Mononuclear cell (primary cell): ENCODE measurements around the gene RNF220. TPM values are rescaled to one million over a fixed set of nuclear protein-coding genes. Genes with fewer than 3 reads are reported as not detected.

Source experiments
- H3K27me3 ChIP-seq: 2 replicates; pipeline ENCODE4 v1.6.0; 2011; ENCODE audit warnings: low read length, control low read depth; ENCODE audit not compliant: insufficient read depth
- H3K4me1 ChIP-seq: 2 replicates; pipeline ENCODE4 v1.5.1; 2011; ENCODE audit warnings: mild to moderate bottlenecking, low read length, control low read depth; ENCODE audit not compliant: insufficient read depth
- H3K4me3 ChIP-seq: 2 replicates; pipeline ENCODE4 v1.5.1; 2011; ENCODE audit warnings: mild to moderate bottlenecking, low read length, moderate library complexity
- H3K9me3 ChIP-seq: 2 replicates; pipeline ENCODE4 v1.5.1; 2011; ENCODE audit warnings: low read depth, mild to moderate bottlenecking, control low read depth, low read length
- total RNA-seq: library from RNA; depleted of rRNA; stranded (reverse); fragments of >200 nt; gene quantifications from one replicate; pipeline ENCODE4 v1.2.3, GENCODE V29; 2012

Gene RNF220
- total RNA-seq, 1 donor: 61.4 TPM

DNA sequence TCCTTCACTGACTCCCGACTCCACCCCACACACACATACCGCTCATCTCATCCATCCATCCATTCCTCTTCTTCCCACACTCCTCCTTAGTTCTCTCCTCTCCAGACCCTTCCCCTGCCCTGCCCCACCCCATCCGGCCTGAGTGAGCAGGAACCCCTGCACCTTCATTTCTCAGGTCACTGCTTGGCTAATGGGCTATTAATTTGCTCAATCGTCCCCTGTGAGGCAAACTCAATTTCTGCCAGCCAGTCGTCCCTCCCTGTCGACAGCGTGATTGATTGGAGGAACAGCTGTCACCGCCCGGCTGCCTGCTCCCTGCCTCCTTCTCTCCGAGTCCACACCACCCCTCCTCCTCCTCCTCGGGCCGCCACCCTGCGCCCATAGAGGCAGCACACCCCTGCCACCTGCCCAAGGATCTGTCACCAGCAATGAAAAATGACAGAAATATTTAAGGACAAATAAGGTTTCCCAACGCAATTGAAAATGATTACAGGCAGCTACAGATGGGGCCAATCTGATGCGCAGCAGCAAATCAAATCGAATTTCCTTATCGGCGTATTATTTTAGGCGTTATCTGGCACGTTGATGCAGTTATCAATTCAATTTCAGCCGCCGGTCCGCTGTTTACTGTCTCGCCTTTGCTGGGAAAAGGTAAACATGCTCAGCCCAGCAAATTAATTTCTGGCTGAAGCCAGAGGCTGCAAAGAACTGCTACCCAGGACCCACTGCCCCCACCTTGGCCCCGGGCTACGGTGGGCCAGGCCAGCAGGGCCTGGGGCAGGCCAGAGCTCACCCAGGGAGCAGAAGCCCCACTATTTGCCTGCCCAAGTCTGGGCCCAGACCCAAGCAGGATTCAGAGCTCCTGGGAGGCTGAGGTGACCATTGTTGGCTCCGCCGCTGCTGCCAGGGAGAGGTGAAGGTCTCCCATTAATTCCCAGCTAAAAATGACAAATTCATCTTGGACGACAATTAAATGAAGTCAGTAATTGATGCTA, 197.9 kb downstream of the RNF220 start:
- no peak overlapping the region for H3K4me3 ChIP-seq
- no peaks in the 10 kb centered on the region for H3K4me1 ChIP-seq

DNA sequence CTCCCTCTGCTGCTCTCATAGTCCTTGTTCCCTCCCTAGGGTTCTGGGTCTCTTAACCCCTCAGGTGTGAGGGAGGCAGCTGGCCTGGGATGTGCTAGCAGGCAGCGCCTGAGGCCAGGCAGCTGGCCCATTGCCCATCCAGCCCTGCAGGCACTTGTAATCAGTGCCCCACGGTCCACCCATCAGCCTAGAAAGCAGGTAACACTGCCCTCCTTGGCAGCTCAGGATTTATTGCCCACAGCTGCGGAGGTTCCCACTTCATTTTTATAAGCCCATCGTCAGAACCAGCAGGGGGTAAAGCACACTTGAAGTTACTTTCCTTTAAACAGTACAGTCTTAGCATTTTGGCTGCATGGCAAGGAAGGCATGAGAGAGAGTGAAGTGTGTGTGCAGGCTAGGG, 198.7 kb downstream of the RNF220 start:
- Histone ChIP-seq H3K9me3 (no peaks in the 10 kb centered on the region), H3K27me3 (no peaks in the 10 kb centered on the region), H3K4me1 (no peaks in the 10 kb centered on the region), H3K4me3 (no peak overlapping the region)

More for the DNA sequence above, 197.9 kb downstream of the RNF220 start:
- H3K9me3 ChIP-seq: no peaks in the 10 kb centered on the region
- H3K27me3 ChIP-seq: no peaks in the 10 kb centered on the region

DNA sequence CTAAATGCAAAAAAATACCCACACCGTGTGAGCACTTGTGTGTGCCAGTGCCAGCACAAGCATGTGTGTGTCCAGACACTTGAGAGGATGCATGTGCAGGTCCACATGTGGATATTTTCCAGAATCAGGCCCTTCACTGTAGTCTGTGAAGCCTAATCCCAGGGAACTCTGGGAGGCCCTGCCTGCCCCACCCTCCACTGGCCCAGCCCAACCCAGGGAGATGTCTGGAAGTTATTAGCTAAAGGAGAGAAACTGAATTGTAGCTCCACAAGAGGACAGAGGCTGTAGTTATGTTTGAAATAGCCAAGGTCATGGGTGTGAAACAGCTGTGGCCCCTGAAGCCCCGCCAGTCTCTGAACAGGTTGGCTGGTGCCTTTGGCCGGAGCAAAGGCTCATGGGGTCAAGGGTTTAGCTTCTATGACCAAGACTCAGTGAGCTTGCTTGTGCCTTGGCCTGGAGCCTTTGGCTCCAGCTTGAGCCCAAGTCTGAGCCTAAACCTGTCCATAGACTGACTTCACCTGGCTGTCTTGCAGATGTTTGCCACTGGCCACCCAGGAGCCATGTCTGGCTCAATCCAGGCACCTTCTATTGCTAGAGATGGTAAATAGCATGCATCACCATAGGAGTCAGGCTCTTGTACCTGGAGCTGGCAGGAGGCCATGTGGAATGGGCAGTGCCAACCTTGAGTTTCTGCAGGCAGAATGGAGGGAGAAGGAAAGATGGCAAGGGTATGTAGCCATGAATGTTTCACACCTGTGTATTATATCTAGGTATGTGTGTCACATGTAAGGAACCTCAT, 199.3 kb downstream of the RNF220 start:
- H3K4me3 ChIP-seq: no peak overlapping the region
- no peaks in the 10 kb centered on the region for H3K9me3 ChIP-seq
- H3K4me1 ChIP-seq: no peaks in the 10 kb centered on the region
- no peaks in the 10 kb centered on the region for H3K27me3 ChIP-seq

DNA sequence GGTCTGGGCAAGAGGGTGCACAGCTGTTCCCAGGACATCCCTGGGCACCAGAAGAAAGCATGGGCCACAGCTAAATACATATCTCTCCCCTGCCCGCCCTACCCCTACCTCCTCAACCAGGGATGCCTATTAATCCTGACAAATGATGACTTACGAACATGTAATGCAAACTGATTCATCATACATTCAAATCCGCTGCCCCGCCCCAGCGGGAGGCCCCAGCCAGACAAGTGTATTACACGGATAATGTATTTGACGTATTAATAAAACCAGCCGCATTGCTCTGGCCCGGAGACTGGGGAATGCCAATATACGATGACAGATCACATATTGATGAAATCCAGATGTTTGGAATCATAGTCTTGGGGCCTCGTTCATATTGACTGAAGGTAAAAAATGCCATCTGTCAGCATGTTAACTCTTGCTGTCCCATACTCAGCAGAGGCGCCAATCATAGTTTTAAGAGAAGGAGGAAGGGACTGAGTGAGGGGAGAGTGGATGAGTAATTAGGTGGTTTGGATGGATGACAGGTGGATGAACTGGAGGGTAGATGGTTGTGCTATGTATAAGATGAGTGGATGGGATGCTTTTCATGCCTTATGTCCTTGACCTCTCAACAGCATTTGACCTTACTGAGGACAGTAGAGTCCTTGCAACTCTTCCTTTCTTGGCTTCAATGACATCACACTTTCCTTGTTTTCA, 201.0 kb downstream of the RNF220 start:
- H3K4me1 ChIP-seq: no peaks in the 10 kb centered on the region
- H3K27me3 ChIP-seq: no peaks in the 10 kb centered on the region
- H3K4me3 ChIP-seq: no peak overlapping the region
- H3K9me3 ChIP-seq: no peaks in the 10 kb centered on the region

DNA sequence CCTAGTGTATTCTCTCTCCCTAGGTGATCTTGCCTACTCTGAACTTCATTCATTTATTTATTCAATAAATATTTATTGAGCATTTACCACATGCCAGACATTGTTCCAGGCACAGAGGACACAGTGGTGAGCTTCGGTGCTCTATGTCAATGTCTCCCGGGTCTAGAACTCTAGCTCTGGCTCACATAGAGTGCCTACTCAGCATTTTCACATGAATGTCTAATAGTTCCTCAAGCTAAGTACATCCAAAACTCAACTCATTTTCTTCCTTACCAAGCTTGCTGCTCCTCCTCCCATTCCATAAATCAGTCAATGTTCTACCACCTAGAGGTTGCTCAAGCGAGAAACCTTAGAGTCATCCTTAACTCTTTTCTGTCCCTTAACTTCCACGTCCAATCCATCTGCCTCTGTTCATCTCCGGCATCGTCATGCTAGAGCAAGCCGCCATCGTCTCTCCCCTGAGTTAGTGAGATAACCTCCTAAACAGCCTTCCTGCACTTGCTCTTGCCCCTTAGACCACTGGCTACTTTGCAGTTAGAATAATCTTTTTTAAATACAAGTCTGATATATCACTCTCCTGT, 201.7 kb downstream of the RNF220 start:
- H3K4me1 ChIP-seq: no peaks in the 10 kb centered on the region
- H3K27me3 ChIP-seq: no peaks in the 10 kb centered on the region
- H3K9me3 ChIP-seq: no peaks in the 10 kb centered on the region
- no peak overlapping the region for H3K4me3 ChIP-seq

DNA sequence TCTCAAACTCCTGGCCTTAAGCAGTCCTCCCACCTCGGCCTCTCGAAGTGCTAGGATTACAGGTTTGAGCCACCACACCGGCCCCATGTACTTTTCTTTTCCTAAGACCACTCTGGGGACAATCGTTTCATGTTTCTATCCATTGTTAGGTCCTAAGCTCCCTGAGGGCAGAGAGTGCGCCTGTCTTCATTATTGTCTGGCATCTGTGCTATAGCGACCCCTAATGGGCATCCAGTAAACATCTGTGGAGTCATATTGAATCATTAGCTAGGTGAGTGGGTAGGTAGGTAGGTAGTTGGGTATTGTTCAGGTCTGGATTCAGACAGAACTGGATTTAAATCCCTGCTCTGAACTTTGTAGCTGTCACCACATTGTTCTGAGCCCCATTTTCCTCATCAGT, 203.1 kb downstream of the RNF220 start:
- Histone ChIP-seq H3K4me1 (no peaks in the 10 kb centered on the region), H3K9me3 (no peaks in the 10 kb centered on the region), H3K4me3 (no peak overlapping the region), H3K27me3 (no peaks in the 10 kb centered on the region)

DNA sequence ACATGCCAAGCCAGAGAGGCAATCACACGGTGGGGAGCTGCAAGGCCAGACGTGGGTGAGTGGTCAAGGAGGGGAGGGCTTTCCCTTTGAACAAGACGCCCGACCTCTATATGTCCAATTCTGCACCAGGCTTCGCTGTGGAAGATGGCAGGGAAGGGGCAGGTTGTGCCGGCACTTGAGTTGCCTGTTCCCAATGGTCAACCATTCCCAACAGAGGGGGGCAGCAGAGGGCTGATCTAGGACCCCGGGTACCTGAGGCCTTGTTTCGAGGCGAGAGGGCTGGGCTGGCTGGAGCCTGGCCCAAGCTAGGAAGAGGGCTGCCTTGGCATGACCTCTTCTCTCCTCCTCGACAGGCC, 204.3 kb downstream of the RNF220 start:
- Histone ChIP-seq H3K4me1 (no peaks in the 10 kb centered on the region), H3K9me3 (no peaks in the 10 kb centered on the region), H3K4me3 (no peak overlapping the region), H3K27me3 (no peaks in the 10 kb centered on the region)

DNA sequence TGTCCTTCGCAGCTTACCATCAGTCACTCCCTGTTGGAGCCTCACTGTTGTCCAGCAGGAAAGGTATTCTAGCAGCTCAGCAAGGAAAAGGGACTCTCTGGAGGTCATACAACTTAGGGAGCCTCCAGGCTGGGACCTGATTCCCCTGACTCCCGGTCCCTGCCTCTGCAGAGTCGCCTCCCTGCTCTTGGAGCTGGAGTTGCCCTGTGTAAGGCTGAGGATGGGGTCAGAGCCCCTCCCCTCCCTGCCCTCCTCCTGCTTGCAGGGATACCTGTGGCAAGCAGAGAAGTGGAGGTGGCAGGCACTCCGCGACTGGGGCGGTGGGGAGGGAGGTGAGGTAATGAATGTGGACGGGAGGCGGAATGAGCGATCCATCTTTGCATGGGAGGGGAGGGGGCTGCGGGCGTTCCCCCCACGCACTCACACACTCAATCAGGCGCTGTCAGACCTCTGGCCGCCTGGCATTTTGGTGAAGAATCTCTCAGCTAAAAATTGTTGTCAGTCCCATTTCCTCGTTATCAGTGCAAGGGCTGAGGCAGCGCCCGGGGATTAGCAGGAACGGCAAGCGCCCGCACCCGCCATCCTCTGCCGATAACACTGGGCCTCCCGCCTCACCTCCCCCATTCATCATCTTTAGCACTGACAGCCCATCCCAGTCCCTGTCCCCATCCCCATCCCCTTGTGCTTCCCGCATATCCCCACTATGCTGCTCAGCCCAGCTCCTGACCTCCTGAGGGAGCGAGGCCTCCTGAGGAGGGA, 204.9 kb downstream of the RNF220 start:
- Histone ChIP-seq H3K9me3 (no peaks in the 10 kb centered on the region), H3K4me1 (no peaks in the 10 kb centered on the region), H3K4me3 (no peak overlapping the region), H3K27me3 (no peaks in the 10 kb centered on the region)

DNA sequence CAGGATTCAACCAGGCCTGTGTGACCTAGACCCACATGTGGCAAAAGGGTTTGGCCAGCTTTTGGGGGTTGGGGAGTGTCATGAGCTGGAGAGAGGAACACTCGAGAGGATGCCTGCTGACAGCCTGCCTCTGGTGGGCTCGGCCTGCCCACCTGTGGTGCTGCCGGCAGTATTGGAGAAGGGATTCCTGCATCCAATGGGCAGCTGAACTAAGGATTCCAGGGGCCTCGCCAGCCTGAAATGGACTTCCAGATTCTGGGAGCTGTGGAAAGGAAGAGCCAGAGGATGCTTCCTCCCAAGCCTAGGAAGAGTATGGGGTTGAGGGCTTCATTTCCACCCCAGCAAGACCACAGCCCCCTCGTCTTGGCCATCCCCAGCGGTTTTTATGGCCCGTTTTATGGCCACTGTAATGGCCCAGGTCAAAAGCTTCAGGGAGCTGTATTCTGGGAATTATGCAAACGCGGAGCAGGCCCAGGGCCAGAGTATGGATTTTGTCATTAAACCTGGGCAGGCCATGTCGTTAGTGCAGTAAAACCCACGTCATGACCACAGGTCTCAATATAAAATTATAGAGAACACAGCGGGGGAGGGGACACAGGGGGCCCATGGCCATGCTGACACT, 205.6 kb downstream of the RNF220 start:
- Histone ChIP-seq H3K9me3 (no peaks in the 10 kb centered on the region), H3K4me3 (no peak overlapping the region), H3K4me1 (no peaks in the 10 kb centered on the region), H3K27me3 (no peaks in the 10 kb centered on the region)

DNA sequence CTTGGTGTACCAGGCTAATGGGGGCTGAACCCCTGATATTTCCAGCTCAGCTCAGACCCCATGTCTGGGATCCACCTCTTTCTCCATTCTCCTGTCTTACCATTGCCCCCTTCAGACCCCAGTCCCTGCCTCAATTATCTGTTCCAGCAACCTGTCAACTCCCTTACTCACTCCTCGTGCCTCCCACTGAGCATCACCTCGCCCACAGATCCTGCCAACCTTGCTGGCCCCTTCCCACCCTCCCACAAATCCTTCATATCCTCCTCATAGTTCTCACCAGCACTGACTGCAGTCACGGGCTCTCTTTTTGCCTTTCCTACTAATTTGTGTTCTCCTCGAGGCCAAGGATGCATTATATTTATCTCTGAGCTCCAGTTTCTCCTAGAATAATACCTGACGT, 206.4 kb downstream of the RNF220 start:
- Histone ChIP-seq H3K27me3 (no peaks in the 10 kb centered on the region), H3K4me3 (no peak overlapping the region), H3K9me3 (no peaks in the 10 kb centered on the region), H3K4me1 (no peaks in the 10 kb centered on the region)

DNA sequence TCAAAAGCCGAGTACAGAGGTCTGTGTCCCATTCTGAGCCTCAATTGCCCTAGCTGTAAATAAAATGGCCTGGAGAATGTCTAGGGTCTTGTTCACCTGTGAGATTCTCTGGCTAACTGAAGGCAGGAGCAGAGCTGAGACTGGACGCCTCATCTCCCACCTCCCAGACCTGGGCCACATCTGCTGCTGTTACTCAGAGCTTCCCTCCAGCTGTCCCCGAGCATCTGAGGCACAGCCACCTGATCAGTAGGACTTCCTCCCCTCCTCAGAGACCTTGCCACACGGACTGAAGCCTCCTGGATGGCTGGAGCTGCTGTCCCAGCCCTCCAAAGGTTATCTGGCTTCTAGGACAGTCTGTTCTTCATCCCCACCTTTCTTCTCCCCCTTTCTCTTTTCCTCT, 206.8 kb downstream of the RNF220 start:
- Histone ChIP-seq H3K4me3 (no peak overlapping the region), H3K27me3 (no peaks in the 10 kb centered on the region), H3K4me1 (no peaks in the 10 kb centered on the region), H3K9me3 (no peaks in the 10 kb centered on the region)

DNA sequence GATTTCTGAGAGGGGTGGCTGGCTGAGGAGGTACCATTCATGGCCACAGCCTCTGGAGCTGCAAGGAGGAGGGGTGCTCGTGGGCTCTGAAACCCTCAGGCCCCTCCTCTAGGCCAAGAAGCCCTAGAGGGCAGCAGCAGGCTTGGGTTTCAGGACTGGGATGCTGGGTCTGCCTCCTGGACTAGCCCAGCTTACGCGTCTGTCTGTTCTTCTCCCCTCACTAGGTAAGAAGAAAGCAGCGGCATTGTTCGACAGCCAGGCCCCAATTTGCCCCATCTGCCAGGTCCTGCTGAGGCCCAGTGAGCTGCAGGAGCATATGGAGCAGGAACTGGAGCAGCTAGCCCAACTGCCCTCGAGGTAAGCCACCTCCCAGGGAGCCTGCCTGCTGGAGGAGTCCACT, 208.9 kb downstream of the RNF220 start:
- no peaks in the 10 kb centered on the region for H3K27me3 ChIP-seq
- no peak overlapping the region for H3K4me3 ChIP-seq
- no peaks in the 10 kb centered on the region for H3K9me3 ChIP-seq
- no peaks in the 10 kb centered on the region for H3K4me1 ChIP-seq

DNA sequence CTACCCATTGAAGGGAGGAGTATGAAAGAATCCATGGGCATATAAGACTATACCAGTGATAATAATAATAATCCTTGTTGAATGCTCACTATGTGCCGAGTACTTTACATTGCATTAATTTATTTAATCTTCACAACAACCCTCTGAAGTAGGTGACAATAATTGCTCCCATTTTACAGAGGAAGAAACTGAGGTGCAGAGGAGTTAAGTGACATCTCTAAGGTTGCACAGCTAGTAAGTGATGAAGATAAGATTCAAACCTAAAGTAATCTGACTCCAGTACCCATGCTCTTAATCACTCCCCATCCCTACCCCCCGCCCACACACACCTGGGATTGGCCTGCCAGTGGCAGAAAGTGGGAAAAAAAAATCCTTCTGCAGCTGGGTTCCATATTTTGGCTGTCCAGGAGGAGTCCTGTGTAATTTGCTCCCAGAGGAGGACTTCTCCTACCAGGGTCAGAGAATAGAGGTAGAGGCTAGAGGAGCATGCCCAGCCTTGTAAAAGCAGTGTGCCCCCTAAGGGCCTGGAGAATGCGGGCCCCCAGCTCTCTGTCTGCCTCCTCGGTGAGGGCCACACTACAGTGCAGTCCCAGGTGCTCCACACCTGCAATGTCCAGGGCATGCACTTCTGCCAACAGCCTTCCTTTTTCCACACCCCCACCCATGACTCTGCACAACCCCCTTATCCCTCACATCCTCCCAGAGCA, 211.4 kb downstream of the RNF220 start:
- Histone ChIP-seq H3K4me1 (no peaks in the 10 kb centered on the region), H3K4me3 (no peak overlapping the region), H3K27me3 (no peaks in the 10 kb centered on the region), H3K9me3 (no peaks in the 10 kb centered on the region)
